Lower leg skin (tissue), 4 donors: ENCODE measurements around the gene CCDC15. TPM values are rescaled to one million over a fixed set of nuclear protein-coding genes. Genes with fewer than 3 reads are reported as not detected.

Source experiments
- DNase-seq, 2 donors: peaks; one replicate each; pipeline ENCODE4 v3.0.0-alpha.2; 2019; ENCODE audit warnings: low spot score in 2 of 2
- H3K4me3 ChIP-seq: fragments of 200-600 bp; sonication (generic); 2 replicates; pipeline ENCODE4 v1.5.1; 2017; ENCODE audit warnings: mild to moderate bottlenecking, low read depth; ENCODE audit not compliant: poor library complexity, severe bottlenecking
- POLR2A ChIP-seq, 2 donors: fragments of 450-650 bp; IDR thresholded peaks; one replicate each; pipeline ENCODE4 v1.6.1; 2016 to 2017; ENCODE audit warnings: antibody characterized with exemption in 2 of 2, mild to moderate bottlenecking in 1 of 2, moderate library complexity in 1 of 2
- WGBS, 2 donors: methylation state at CpG; one replicate each; pipeline ENCODE4 v1.1.5; 2018; 5-methylcytosine and 5-hydroxymethylcytosine counted together
- intact Hi-C: fragments of 100-400 bp; cut with DNase I; formaldehyde crosslinking; loops from one replicate; pipeline ENCODE4 v1.15.0; 2023; ENCODE audit warnings: low total_unique reads
- total RNA-seq, 4 donors: library from RNA; depleted of rRNA; stranded (reverse); fragments of >200 nt; gene quantifications; one replicate each; pipeline ENCODE4 v1.1.0, GENCODE V29; 2016
- TF ChIP-seq, protein P1 (sequence below), 3 donors: fragments of 450-650 bp; IDR thresholded peaks; one replicate each; pipeline ENCODE4 v1.5.1; 2016; ENCODE audit warnings: antibody characterized with exemption in 3 of 3, mild to moderate bottlenecking in 3 of 3, moderate library complexity in 2 of 3

CCDC15 gene
- total RNA-seq, 4 donors from 2014 or later = 2.1 to 4.2 (median 2.9) TPM

GRCh38 chr11:125083312-125084056, 129.5 kb downstream of the CCDC15 start:
- H3K4me3 ChIP-seq = no peak overlapping the region
- peak in 1 of 2 donors; percentile 79 for DNase-seq
- no peak for TF ChIP-seq POLR2A (IDR thresholded peaks at IDR 0.05)
- TF ChIP-seq, protein P1, sequence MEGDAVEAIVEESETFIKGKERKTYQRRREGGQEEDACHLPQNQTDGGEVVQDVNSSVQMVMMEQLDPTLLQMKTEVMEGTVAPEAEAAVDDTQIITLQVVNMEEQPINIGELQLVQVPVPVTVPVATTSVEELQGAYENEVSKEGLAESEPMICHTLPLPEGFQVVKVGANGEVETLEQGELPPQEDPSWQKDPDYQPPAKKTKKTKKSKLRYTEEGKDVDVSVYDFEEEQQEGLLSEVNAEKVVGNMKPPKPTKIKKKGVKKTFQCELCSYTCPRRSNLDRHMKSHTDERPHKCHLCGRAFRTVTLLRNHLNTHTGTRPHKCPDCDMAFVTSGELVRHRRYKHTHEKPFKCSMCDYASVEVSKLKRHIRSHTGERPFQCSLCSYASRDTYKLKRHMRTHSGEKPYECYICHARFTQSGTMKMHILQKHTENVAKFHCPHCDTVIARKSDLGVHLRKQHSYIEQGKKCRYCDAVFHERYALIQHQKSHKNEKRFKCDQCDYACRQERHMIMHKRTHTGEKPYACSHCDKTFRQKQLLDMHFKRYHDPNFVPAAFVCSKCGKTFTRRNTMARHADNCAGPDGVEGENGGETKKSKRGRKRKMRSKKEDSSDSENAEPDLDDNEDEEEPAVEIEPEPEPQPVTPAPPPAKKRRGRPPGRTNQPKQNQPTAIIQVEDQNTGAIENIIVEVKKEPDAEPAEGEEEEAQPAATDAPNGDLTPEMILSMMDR (IDR thresholded peaks at IDR 0.05) = no peak
- intact Hi-C loops = no loop called here
- WGBS, 2 donors = 62 to 65% methylated on average over 11 of the region's 11 CpGs

DNA sequence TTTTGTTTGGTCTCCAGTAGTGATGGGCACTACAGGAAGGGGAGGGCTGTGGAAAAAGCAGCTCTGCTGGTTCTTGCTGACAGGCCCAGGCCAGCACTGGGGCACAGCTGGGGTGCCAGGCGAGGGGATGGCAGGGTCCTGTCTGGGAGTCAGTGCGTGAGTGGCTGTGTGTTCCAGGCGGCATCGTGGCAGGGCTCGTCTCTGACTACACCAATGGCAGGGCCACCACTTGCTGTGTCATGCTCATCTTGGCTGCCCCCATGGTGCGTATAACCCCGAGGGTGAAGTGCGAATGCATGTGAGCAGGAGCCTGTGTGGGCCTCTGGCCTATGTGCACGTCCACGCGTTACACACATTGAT, 130.0 kb downstream of the CCDC15 start:
- H3K4me3 ChIP-seq = no peak overlapping the region
- WGBS, 2 donors = 73 to 88% methylated on average over 7 to 11 of the region's 11 CpGs
- peak in 1 of 2 donors; percentile 80 for DNase-seq
- TF ChIP-seq, protein P1 (IDR thresholded peaks at IDR 0.05) = no peak
- no peak for TF ChIP-seq POLR2A (IDR thresholded peaks at IDR 0.05)
- intact Hi-C loops = no loop called here

DNA sequence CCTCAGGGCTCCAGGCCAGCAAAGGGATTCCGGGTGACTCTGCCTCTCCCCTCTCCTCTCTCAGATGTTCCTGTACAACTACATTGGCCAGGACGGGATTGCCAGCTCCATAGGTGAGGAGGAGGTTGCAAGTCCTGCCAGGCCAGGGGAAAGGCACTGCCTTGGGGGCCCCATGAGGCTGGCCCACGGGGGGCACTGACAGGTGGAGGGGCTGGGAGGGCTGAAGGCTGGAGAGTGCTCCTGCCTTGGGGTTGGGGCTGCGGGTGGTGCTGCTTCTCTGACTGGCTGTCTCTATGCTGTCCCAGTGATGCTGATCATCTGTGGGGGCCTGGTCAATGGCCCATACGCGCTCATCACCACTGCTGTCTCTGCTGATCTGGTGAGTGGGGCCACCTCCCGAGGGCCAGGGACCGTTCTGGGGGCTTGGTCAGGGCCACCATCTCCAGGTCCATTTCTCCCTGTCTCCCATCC, 130.8 kb downstream of the CCDC15 start:
- TF ChIP-seq, protein P1 (IDR thresholded peaks at IDR 0.05) = no peak
- TF ChIP-seq POLR2A (IDR thresholded peaks at IDR 0.05) = no peak
- peak in 1 of 2 donors; percentile 64 for DNase-seq
- WGBS, 2 donors = 85 to 90% methylated on average over 7 to 8 of the region's 8 CpGs
- intact Hi-C loops = no loop called here
- H3K4me3 ChIP-seq = no peak overlapping the region

- TF ChIP-seq, protein P1 (IDR thresholded peaks at IDR 0.05) = no peak
- TF ChIP-seq POLR2A (IDR thresholded peaks at IDR 0.05) = no peak
- H3K4me3 ChIP-seq = no peak overlapping the region
- intact Hi-C loops = no loop called here
- WGBS, 2 donors = 86 to 90% methylated on average over 10 to 19 of the region's 20 CpGs
- peak in 1 of 2 donors; percentile 82 for DNase-seq
These were observed 131.5 kb downstream of the CCDC15 start for GRCh38 chr11:125085301-125086081.

DNA sequence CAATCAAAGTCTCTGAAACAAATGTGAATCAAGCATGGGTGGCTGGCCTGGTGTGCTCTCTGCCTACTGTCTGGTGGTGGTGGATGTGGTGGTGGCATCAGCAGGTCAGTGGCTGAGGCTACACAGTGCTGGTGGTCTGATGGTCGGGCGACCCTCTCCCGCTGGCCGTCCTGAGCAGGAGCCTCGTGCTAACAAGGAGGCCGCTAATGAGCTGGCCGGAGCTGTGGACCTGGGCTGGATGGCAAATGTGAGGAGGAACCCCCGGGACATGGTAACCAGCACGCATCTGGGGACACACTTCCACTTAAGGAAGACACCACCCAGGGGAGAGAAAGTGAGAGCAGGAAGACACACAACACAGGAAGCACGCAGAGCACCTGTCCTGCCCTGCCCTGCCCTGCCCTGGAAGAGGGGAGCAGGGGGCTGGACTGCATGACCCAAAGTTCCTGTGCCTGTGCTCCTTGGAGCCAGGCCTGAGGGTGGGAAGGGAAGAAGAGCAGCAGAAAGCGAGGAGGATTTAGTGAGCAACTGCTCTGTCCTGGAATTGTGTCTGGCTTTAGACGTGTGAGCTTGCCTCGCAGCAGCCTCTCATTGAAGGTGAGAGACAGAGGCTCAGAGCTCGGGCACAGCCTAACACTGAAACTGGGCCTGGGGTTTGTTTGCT, 132.8 kb downstream of the CCDC15 start:
- WGBS, 2 donors = 84 to 87% methylated on average over 12 to 14 of the region's 14 CpGs
- no peak overlapping the region for H3K4me3 ChIP-seq
- peak in 1 of 2 donors; percentile 54 for DNase-seq
- no peak for TF ChIP-seq POLR2A (IDR thresholded peaks at IDR 0.05)
- TF ChIP-seq, protein P1 (IDR thresholded peaks at IDR 0.05) = no peak
- intact Hi-C loops = no loop called here
